Head of caudate nucleus (tissue), 42 donors: ENCODE measurements around the gene ZFR2.
A peak's percentile ranks its signal among the peaks of the same experiment; 100 is the strongest.
"Not testable (repeated sequence)": the region's sequence is repeated elsewhere in the genome, so short reads cannot be mapped to it uniquely, and the experiment has no call there.

Source experiments
- DNase-seq, 42 donors: peaks; one replicate each; pipeline versions ENCODE4 v3.0.0 to v3.0.0-alpha.2; 2020 to 2021; ENCODE audit warnings: mixed read lengths in 7 of 42
- intact Hi-C: fragments of 100-400 bp; cut with DNase I; formaldehyde crosslinking; loops from one replicate; pipeline ENCODE4 v1.15.0; 2022

The ZFR2 gene

DNA sequence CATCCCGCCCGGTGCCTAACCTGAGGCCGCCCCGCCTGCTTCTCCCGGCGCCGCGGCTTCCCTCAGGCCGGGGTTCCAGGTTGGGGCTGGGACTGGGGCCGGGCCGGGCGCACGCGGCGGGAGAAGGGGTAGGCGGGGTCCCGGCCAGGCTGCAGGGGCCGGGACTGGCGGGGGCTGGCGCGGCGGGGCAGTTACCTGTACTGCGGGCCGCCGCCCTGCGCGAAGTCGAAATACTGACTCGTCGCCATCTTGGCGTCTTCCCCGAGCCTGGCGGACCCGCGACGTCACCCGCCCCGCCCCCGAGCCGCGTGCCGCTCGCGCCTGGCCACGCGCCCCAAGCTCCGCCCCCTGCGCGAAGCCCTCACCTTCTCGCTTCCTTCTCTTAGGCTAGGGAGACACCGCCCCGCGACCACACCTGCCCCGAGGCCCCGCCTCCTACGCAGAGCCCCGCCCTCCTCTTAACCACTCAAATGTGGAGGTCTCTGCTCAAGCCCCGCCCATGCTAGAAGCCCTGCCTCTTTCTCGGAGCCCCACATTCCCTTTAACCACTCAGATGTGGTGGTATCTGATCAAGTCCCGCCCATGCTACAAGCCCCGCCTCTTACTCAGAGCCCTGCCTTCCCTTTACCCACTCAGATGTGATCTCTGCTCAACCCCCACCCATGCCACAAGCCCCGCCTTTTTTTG lies at the start of gene ZFR2:
ZFR2 (minus strand) TSS at position 269 of the 687 bp plus-strand sequence; CDS start at position 248, 21 bp downstream.
- intact Hi-C loops, result no loop called here
- DNase-seq, result peak in 37 of 42 donors; percentile 9 to 70 (median 38)

DNA sequence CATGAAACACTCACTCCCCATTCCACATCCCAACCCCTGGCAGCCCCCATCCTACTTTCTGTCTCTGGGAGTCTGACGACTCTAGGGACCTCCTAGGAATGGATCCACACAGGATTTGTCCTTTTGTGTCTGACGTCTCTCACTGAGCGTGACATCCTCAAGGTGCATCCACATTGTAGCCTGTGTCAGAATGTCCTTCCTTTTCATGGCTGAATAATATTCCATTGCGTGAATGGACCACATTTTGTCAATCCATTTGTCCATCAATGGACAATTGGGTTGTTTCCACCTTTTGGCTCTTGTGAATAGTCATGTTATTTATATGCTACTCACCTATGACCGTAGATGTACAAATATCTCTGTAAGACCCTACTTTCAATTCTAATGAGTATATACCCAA lies 47.2 kb upstream of the ZFR2 start:
- intact Hi-C loops, result no loop called here
- DNase-seq, result no peak

DNA sequence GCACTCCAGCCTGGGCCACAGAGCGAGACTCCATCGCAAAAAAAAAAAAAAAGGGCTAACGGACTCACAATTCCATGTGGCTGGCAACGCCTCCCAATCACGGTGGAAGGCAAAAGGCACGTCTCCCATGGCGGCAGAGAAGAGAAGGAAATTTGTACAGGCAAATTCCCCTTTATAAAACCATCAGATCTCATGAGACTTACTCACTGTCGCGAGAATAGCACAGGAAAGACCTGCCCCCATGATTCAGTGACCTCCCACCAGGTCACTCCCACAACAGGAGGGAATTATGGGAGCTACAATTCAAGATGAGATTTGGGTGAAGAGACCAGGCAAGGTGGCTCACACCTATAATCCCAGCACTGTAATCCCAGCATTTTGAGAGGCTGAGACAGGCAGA lies 45.4 kb upstream of the ZFR2 start:
- intact Hi-C loops, result no loop called here
- no peak for DNase-seq

DNA sequence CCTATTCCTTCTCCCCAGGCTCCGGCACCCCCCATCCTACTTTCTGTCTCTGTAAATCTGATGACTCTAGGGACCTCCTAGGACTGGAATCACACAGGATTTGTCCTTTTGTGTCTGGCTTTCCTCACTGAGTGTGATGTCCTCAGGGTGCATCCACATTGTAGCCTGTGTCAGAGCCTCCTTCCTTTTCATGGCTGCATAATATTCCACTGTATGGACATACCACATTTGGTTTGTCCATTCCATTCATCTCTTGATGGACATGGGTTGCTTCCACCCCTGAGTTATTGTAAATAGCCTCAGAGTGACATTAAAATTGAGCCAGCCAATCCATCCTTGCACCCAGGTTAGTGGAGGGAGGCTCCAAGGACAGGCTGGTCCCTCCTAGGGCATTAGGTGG lies 41.3 kb upstream of the ZFR2 start:
- DNase-seq, result no peak
- intact Hi-C loops, result no loop called here

DNA sequence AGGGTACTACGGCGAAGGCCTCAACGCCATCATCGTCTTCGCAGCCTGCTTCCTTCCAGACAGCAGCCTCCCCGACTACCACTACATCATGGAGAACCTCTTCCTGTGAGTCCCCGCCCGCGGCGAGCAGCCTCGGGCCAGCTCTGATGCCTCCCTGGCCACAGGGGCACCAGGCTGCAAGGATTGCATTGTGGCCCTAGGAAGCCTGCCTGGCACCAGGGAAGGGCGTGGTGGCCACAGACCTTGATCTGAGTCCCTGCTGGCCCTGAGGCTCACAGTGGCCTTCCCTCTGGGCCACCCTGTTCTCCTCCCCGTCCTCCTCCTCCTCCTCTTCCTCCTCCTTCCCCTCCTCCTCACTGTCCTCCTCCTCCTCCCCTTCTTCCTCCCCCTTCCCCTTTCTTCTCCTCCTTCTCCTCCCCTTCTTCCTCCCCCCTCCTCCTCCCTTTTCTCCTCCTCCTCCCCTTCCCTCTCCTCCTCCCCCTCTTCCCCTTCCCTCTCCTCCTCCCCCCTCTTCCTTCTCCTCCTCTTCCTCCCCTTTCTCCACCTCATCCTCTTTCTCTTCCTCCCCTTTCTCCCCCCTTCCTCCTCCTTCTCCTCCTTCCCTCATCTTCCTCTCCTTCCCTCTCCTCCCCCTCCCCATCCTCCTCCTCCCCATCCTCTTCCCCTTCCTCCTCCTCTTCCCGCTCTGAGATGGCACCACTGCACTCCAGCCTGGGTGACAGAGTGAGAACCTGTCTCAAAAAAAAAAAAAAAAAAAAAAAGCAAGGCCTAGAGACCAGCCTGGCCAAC lies 39.6 kb upstream of the ZFR2 start:
- intact Hi-C loops, result no loop called here
- DNase-seq, result no peak

DNA sequence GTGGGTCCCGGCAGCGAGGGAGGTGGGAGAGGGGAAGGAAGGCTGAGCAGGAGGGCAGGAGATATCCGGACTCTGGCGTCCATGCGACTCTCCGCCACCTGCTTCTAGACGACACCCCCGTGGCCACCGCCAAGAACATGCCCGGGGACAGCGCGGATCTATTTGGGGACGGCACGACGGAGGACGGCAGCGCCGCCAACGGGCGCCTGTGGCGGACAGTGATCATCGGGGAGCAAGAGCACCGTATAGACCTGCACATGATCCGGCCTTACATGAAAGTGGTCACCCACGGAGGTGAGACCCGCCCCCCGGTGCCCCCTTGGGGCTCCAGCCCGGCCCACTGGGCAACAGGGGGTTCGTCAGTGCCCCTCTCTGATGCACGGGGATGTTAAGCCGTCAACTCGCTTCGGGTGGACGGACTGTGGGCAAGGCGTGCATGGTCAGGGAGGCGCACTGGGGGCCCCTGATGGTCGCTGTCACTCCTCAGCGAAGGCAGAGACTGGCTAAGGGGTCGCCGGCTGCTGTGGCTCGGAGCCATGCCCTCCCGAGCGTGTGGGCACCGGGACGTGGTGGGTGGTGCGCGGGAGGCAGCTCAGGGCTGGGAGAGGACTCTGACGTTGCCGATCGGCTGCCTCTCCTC lies 38.9 kb upstream of the ZFR2 start:
- intact Hi-C loops, result no loop called here
- no peak for DNase-seq

DNA sequence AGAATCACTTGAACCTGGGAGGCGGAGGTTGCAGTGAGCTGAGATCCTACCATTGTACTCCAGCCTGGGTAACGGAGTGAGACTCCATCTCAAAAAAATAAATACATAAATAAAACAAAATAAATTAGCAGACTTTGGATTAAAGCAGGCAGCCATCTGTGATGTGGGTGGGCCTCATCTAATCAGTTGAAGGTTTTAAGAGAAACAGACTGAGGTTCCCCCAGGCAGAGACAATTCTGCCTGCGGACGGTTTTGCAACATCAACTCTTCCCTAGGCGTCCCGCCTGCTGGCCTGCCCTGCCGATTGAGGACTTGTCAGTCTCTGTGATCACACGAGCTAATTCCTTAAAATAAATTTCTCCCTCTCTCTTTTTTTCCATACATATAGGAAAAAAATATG lies 35.4 kb upstream of the ZFR2 start:
- DNase-seq, result no peak
- intact Hi-C loops, result no loop called here

DNA sequence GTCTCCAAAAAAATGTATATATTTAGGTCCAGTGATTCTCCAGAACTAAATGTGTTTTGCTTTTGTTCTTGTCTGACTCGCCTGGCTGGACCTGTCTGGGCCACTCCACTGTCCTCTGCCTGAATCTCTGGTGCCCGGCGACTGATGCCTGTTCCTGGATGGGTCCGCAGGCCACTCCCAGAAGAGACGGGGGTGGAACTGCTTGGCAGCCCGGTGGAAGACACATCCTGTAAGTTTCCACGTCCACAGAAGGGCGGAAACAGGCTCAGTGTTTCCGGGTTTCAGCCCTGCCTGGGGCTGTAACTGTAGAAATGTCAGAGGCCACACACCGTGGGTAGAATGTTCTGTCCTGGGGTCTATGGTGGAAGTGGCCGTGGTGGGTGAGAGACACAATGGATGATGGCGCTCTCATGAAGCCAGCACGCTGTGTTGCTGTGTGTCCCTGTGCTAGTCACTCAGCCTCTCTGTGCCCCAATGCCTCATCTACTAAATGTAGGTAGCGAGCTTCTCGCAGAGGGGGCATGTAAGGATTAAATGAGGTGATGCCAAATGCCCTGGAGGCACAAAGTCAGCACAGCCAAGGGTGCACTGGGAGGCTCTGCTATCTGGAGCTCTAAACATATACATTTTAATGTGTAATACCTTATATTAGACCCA lies 33.6 kb upstream of the ZFR2 start:
- intact Hi-C loops, result no loop called here
- no peak for DNase-seq

DNA sequence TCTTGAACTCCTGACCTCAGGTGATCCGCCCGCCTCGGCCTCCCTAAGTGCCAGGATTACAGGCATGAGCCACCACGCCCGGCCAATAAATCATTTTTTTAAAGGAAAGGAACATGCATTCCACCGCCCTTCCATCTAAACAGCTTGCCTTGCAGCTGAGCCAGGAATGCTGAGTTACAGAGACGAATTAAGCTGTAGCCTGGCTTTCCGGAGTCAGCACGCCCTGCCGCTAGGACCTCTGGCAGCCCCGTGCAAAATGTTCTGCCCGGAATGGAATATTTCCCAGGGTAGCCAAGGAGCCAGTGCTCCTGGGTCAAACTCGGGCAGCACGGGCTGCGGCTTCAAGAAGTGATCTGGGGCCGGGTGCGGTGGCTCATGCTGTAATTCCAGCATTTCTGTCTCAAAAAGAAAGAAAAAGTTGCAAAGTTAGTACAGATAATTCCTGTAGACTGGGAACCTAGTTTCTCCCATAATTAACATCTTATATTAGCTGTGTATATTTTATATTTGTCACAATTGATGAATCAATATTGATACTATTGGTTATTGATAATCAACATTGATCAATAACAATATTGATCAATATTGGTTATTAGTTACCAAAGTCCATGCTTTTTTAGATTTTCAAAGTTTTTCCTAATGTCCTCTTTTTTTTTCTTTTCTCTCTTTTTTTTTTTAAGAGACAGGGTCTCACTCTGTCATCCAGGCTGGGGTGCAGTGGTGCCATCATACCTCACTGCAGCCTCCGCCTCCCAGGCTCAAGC lies 30.9 kb upstream of the ZFR2 start:
- DNase-seq, result no peak
- intact Hi-C loops, result no loop called here

DNA sequence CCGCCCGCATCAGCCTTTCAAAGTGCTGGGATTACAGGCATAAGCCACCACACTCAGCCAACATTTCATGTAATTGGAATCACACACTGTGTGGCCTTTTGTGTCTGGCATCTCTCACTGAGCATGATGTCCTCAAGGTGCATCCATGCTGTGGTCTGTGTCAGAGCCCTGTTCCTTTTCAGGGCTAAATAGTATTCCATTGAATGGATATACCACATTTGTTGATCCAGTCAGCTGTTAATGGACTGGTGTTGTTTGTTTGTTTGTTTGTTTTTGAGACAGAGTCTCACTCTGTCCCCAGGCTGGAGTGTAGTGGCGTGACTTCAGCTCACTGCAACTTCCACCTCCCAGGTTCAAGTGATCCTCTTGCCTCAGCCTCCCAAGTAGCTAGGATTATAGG lies 29.6 kb upstream of the ZFR2 start:
- no peak for DNase-seq
- intact Hi-C loops, result no loop called here

DNA sequence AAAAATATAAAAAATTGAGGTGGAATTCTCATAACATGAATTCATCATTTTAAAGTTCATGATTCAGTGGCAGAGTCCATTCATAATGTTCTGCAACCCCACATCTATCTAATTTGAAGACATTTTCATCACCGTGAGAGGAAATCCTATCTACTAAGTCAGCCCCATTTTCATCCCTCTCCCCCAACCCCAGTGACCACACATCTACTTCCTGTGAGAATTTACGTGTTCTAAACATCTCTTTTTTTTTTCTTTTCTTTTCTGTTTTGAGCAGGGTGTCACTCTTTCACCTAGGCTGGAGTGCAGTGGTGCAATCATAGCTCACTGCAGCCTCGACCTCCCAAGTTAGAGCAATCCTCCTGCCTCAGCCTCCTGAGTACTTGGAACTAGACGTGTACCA lies 29.1 kb upstream of the ZFR2 start:
- intact Hi-C loops, result no loop called here
- DNase-seq, result no peak

DNA sequence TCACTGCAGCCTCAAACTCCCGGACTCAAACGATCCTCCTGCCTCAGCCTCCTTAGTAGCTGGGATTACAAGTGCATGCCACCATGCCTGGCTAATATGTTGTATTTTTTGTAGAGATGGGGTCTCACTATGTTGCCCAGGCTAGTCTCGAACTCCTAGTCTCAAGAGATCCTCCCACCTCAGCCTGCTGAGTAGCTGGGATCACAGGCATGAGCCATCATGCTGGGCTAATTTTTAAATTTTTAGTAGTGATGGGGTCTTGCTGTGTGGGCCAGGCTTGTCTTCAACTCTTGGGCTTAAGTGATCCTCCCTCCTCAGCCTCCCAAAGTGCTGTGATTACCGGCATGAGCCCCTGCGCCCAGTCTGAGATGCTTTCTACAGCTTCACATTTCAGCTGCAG lies 26.9 kb upstream of the ZFR2 start:
- intact Hi-C loops, result no loop called here
- no peak for DNase-seq

DNA sequence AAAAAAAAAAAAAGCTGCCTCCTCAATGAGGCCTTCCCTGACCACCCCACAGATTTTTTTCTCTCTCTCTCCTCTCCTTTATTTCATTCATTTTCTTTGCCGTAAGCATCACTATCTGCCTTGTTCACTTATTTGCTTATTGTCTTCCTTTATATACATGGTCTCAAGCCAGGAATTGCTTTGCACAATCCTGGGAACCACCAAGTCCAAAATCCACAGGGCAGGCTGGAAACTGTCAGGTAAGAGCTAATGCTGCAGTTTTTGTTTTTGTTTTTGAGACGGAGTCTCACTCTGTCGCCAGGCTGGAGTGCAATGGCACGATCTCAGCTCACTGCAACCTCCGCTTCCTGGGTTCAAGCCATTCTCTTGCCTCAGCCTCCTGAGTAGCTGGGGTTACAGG lies 26.1 kb upstream of the ZFR2 start:
- intact Hi-C loops, DNase-seq: not testable (repeated sequence)

DNA sequence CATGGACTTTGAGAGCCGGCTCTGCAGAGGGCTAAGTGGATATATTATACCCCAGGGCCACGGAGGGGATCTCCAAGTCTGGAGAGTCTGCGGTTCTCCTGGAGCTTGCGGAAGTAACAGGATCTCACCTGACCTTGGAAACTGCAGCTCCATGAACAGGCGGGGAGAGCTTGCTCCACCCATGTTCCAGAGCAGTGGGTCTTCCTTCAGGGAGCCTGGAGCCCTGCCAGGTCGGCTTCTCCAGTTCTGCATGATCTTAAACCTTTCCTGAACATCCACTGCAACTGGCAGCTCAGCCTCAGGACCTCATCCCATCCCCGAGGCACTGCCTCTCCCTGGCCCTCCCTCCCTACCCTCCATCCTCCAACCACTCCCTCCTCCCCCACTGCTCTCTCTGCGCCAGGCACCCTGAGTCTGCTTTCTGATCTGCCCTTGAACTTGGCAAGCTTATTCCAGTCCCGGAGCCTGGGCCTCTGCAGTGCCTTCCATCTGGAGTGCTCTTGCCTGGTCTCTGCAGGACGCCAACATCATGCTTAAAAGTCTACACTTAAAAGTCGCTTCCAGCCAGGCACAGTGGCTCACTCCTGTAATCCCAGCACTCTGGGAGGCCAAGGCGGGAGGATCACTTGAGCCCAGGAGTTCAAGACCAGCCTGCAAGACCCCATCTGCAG lies 24.8 kb upstream of the ZFR2 start:
- no peak for DNase-seq
- intact Hi-C loops, result no loop called here

DNA sequence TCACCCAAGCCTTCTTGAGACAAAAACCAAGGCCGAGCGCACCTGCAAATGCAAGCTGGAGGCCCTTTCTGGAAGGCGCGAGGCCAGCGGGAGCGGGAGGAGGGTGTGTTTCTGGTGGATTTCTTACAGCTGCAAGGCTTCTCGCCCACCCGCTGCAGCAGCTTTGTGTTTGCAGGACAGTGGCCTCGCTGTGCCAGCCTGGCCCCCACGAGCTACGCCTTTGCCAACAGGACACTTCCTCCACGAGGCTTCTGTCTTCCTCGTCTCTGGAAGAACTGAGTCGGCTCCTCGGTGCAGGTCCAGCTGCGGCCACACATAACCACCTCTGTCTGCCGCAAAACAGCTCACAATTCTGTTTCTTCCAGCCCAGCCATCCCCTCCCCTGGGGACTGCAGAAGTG lies 21.8 kb upstream of the ZFR2 start:
- peak in 28 of 42 donors; percentile 12 to 48 (median 30) for DNase-seq
- intact Hi-C loops, result no loop called here

DNA sequence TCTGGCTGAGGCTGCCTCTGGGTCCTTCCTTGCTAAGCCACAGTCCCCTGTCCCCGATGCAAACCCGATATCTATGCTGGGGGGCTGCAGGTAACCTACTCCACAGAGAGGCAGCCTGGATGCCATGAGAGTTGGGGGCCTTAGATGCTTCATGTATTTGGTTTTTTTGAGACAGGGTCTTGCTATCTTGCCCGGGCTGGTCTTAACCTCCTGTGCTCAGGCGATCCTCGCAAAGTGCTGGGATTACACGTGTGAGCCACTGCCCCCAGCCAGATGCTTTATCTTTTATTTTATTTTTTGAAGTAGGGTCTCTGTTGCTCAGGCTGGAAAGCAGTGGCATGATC lies 13.2 kb upstream of the ZFR2 start:
- intact Hi-C loops, result no loop called here
- DNase-seq, result no peak

DNA sequence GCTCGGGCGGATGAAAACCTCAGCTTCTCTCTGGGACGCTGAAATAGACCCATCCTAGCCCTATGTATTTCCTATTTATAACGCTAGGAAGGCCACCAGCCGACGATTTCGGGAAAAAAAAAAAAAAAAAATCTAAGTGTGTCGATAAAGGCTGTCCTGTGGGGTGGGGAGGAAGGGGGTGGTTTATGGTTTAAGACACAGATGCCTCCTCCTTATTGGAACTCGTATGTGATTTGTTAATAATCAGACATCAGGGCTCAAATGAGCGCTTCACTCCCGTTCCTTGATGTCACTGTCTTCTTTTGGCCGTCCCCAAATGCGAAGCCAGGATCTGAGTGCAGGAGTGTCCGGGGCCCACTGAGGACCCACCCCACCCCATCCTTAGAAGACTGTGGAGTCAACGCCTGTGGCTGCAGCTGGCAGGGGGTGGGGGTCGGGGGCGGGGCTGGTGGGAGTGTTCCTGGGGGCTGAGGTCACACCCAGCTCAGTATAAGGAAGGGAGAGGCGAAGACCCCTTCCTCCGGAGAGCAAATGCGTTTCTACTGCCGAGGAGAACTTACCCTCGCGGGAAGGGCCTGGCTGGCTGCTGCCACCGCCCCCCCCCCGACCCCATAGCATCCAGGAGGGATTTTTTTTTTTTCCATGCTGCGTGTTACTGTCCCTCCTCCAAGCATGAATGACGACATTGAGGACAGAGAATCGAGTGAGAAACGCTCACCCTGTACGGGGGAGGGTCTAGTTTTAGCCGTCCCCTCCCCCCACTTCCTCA lies 12.6 kb upstream of the ZFR2 start:
- intact Hi-C loops, result no loop called here
- DNase-seq, result peak in 3 of 42 donors; percentile 23 to 41 (median 32)
